LNCAP (cell line): ENCODE data around the gene ZNHIT2.

ENCODE experiments used
- TF ChIP-seq, protein P1 (sequence below): fragments of 450-650 bp; IDR thresholded peaks from 2 replicates; pipeline ENCODE4 v1.5.1; 2017; ENCODE audit warnings: mild to moderate bottlenecking

Gene ZNHIT2

DNA sequence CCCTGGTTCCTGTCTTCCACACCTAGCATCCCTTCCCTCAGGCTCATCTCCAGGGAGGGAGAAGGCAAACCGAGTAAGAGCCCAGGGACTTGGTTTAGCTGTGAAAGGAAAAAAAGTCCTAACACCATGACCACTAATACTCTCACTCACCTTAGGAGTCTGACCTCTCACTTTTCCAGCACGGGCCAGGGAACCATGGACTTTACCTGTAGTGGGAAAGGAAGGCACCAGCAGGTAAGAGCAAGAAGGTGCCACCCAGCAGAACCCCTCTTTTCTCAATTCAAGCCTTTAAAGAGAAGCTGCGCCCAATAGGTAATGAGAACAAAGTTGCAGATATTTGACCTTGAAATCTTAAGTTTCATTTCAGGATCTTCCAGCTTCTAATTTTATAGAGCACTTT lies 3.3 kb upstream of the ZNHIT2 start:
- TF ChIP-seq, protein P1, sequence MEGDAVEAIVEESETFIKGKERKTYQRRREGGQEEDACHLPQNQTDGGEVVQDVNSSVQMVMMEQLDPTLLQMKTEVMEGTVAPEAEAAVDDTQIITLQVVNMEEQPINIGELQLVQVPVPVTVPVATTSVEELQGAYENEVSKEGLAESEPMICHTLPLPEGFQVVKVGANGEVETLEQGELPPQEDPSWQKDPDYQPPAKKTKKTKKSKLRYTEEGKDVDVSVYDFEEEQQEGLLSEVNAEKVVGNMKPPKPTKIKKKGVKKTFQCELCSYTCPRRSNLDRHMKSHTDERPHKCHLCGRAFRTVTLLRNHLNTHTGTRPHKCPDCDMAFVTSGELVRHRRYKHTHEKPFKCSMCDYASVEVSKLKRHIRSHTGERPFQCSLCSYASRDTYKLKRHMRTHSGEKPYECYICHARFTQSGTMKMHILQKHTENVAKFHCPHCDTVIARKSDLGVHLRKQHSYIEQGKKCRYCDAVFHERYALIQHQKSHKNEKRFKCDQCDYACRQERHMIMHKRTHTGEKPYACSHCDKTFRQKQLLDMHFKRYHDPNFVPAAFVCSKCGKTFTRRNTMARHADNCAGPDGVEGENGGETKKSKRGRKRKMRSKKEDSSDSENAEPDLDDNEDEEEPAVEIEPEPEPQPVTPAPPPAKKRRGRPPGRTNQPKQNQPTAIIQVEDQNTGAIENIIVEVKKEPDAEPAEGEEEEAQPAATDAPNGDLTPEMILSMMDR = no peak

- TF ChIP-seq, protein P1 = no peak
Observed at GRCh38 chr11:65119670-65119995, 2.1 kb upstream of the ZNHIT2 start.

DNA sequence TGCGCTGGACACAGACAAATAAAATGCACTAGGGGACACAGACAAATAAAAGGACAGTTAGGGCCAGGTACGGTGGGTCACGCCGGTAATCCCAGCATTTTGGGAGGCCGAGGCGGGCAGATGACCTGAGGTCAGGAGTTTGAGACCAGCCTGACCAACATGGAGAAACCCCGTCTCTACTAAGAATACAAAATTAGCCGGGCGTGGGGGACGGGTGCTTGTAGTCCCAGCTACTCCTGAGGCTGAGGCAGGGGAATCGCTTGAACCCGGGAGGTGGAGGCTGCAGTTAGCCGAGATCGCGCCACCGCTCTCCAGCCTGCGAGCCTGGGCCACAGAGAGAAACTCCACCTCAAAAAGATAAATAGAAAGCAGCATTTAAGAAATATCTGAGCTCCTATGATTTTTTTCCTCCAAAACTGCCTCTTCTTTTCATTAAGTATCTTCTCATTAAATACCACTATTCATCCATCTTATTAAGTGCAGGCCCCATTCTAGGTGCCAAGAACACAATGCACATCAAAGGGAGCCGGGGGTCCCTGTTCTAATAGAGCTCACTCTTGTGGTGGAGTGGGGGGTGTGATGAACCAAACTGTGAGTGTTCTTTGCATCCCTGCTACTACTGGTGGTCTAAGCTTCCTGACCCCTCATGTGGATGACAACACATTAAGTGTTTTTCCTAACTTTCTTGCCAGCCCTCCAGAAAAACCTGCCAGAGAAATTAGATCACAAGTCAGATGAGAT lies 766 bp upstream of the ZNHIT2 start:
- TF ChIP-seq, protein P1 = peak; percentile 18; the same call in 1 of the 2 replicates

DNA sequence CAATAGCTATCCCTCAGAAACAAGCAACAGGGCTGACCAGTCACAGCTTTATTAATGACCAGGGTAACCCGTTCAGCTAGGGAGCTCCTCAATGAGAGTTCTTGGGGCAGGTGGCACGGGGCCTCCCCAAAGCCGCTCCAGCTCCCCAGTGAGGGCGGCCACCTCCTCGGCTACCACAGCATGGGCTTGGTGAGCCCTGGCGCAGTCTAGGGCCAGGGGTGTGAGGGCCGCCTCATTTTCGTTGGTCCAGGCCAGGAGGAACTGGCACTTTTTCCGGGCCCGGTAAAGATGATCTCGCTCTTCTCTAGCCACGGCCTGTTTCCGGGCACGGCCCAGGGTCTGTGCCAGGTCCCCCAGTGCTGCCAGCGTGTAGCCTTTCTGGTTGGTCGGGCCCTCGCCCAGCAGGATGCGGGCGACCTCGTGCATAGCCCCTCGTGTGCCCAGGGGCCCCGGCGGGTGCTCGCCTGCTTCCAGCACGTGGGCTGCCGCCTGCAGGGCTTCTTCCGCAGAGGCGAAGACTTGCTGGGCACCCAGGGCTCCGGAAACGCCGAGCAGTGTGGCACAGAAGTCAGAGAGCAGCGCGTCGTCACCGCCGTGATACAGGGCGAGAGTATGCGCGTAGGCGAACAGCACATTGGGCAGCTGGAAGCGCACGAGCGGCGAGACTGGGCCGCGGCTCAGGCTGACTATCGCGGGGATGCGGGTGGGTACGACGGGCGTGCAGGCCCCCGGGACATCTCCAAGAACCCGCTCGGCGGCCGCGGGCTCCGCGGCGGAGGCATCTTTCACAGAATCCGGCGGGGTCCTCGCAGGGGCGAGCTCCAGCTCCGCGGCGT lies 913 bp downstream of the ZNHIT2 start:
- TF ChIP-seq, protein P1 = no peak

GRCh38 chr11:65115361-65116082 lies 2.0 kb downstream of the ZNHIT2 start:
- TF ChIP-seq, protein P1 = no peak

DNA sequence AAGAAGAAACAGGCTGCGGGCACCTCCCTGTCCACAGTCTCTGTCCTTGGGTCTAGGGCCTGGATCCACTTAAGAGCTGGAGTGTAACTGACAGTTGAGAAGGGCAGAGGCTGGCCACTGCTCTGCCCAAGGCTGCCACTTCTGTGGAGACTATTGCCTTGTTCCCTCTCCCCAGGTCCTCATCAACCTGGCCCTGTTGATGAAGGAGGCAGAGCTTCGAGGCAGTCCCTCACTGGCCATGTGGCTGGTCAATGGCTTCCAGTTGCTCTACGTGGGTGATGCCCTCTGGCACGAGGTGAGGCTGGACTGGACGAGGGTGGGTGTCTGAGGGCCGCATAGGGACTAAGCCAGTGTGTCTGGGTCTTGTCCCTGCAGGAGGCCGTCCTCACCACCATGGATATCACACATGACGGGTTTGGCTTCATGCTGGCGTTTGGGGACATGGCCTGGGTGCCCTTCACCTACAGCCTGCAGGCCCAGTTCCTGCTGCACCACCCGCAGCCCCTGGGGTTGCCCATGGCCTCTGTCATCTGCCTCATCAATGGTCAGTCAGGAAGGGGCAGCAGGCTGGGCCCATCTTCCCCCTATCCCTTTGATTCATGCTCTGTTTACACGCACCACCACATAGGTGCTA lies 2.8 kb downstream of the ZNHIT2 start:
- TF ChIP-seq, protein P1 = no peak

- TF ChIP-seq, protein P1 = no peak
Observed at GRCh38 chr11:65113839-65114238, 3.7 kb downstream of the ZNHIT2 start.
